Measurements from ENCODE around the gene MLC1. TPM values are rescaled to one million over a fixed set of nuclear protein-coding genes. Genes with fewer than 3 reads are reported as not detected.

The MLC1 gene
- total and polyA plus RNA-seq, 10 of the 15 experiments (the other 5 are each of a cell fraction or from before 2014, with no cell fraction given): 0.03 to 0.15 (median 0.07) TPM; not detected in 7

- no peak for TF ChIP-seq ZBTB33 (IDR thresholded peaks at IDR 0.05)
- no peak for TF ChIP-seq RAD21 (IDR thresholded peaks at IDR 0.05; ENCODE audit: insufficient read depth, low read depth, low read length)
- no peak for TF ChIP-seq EP300 (IDR thresholded peaks at IDR 0.05; ENCODE audit: borderline replicate concordance in 1 of 2, control insufficient read depth in 1 of 2, low read depth in 2 of 2, low read length in 2 of 2)
- TF ChIP-seq CHD2 (IDR thresholded peaks at IDR 0.05; ENCODE audit: borderline replicate concordance, low read depth, low read length): peak; percentile 63; the same call in 1 of the 2 replicates
- no peak for TF ChIP-seq MYB (IDR thresholded peaks at IDR 0.05; ENCODE audit: borderline replicate concordance, low read depth, low read length)
Observed at GRCh38 chr22:50016988-50017700, 68.1 kb downstream of the MLC1 start (continued).

DNA sequence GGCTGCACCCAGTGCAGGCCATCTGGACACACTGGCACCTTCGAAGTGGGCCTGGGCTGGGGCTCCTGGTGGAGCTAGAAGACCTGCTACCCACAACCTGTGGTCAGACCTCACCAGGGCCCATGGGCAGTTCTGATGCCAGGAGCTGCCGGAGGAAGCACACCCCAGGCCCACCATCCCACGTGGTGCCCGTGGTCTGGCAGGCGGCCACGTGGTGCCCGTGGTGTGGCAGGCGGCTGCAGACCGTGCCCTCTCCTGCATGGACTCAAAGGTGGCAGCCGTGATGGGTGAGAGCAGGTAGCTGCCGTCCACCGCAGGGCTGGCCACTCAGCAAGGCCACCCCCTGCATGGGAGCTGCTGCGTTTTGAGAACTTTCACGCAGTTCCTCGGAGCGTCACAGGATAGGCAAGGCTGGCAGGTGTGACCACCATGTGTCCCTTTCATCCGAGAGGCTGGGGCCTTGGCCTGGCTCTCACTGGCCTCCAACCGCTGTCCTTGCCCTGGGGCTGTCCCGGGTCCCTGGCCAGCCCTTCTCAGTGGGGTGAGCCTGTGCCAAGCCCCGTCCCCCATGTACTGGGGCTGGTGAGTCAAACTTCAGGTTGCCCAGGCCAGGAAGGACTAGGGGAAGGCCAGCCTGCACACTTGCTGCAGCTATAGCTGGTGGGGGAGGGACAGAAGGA, 68.8 kb downstream of the MLC1 start:
- FAIRE-seq (no peak), ATAC-seq (no peak), DNase-seq (ENCODE audit: low read depth, low spot score) (no peak)
- WGBS (ENCODE audit: insufficient coverage, insufficient replicate concordance, low lambda C conversion rate, missing lambda C conversion rate): 46% methylated on average over 20 of the region's 20 CpGs
- Histone ChIP-seq H3K36me3 (ENCODE audit: control insufficient read depth in 2 of 2, insufficient read depth in 2 of 2, low read length in 1 of 2) (no peaks in the 10 kb centered on the region), H4K20me1 (ENCODE audit: control insufficient read depth, insufficient read depth) (no peaks in the 10 kb centered on the region), H3K9ac (ENCODE audit: control insufficient read depth, insufficient read depth, low read length) (no peak overlapping the region; the same call in 1 of the 2 replicates), H2AFZ (ENCODE audit: control insufficient read depth, low read depth, low read length) (peak overlapping the region; percentile 51), H3K27me3 (replicated peaks in 1 of 2; ENCODE audit: control insufficient read depth in 2 of 2, insufficient read depth in 2 of 2, low read length in 1 of 2) (no peaks in the 10 kb centered on the region; a peak in 1 of 4 replicates), H3K4me2 (ENCODE audit: control insufficient read depth, insufficient read depth) (peak overlapping the region; percentile 40), H3K79me2 (ENCODE audit: control insufficient read depth, insufficient read depth, low read length) (no peaks in the 10 kb centered on the region), H3K27ac (ENCODE audit: control insufficient read depth, insufficient read depth) (no peak overlapping the region), H3K4me1 (ENCODE audit: control insufficient read depth, insufficient read depth, low read length) (peaks cover 31% of the 10 kb centered on the region), H3K4me3 (no peak overlapping the region), H3K9me3 (replicated peaks; ENCODE audit: control insufficient read depth, insufficient read depth, low read length) (no peaks in the 10 kb centered on the region; the same call in 2 of the 3 replicates)
- no TSS peak for BruUV-seq (replicated peaks)
- intact Hi-C loops (cut with micrococcal nuclease; ENCODE audit: unreplicated experiment) (loop anchor here (5.0 kb wide), 1 partner anchor 84 kb away; no protein-coding TSS in a partner anchor), in situ Hi-C loops (cut with MboI) (no loop called here)
- ChIA-PET CTCF (interaction anchor here (0.6 to 2.7 kb wide), 4 partner anchors 14 to 91 kb away, joined by 3 to 18 read pairs (median 3); no protein-coding TSS in a partner anchor), RAD21 (ENCODE audit: unreplicated experiment) (no interaction called here), POLR2A (interaction anchor here (0.6 to 1.4 kb wide), 3 partner anchors 9 to 100 kb away, joined by 3 to 4 read pairs (median 3); no protein-coding TSS in a partner anchor), SMC1A (ENCODE audit: uncharacterized antibody, unreplicated experiment) (interaction anchor here (1.0 kb wide), 1 partner anchor 11 kb away, joined by 4 read pairs; no protein-coding TSS in a partner anchor)
- no peak for TF ChIP-seq FOXM1 (IDR thresholded peaks at IDR 0.05; ENCODE audit: low read depth, low read length)
- no peak for TF ChIP-seq ZNF24 (IDR thresholded peaks at IDR 0.05)
- TF ChIP-seq SREBF2 (IDR thresholded peaks at IDR 0.05; ENCODE audit: low read length): no peak
- no peak for TF ChIP-seq CBX5 (IDR thresholded peaks at IDR 0.05; ENCODE audit: low read depth)
- no peak for TF ChIP-seq NR2C2 (IDR thresholded peaks at IDR 0.05; ENCODE audit: borderline replicate concordance, control insufficient read depth, insufficient read length, low read depth)
- no peak for TF ChIP-seq SIX5 (IDR thresholded peaks at IDR 0.05; ENCODE audit: low read depth, low read length, severe bottlenecking)
- TF ChIP-seq NRF1 (conservative IDR thresholded peaks at IDR 0.05; ENCODE audit: low read depth, low read length): no peak
- peak; percentile 6; the same call in 1 of the 2 replicates for TF ChIP-seq RUNX3 (IDR thresholded peaks at IDR 0.05; ENCODE audit: low read length)
- peak; percentile 47; the same call in 1 of the 2 replicates for TF ChIP-seq SMARCA5 (IDR thresholded peaks at IDR 0.05)

Data from GM12878 (cell line).